Omental fat pad (tissue), 4 donors: ENCODE measurements around the gene NSMF. TPM values are rescaled to one million over a fixed set of nuclear protein-coding genes. Genes with fewer than 3 reads are reported as not detected.

ENCODE experiments used
- ATAC-seq: fragments of 150-250 bp; one replicate; pipeline ENCODE4 v1.9.1; 2016; ENCODE audit warnings: mild to moderate bottlenecking, moderate library complexity; ENCODE audit not compliant: low FRiP score
- DNase-seq: peaks from one replicate; pipeline ENCODE4 v3.0.0-alpha.2; 2019; ENCODE audit warnings: low spot score
- total RNA-seq, 4 donors: library from RNA; depleted of rRNA; stranded (reverse); fragments of >200 nt; gene quantifications; one replicate each; pipeline ENCODE4 v1.1.0, GENCODE V29; 2016
- TF ChIP-seq, protein P1 (sequence below), 3 donors: fragments of 450-650 bp; IDR thresholded peaks; one replicate each; pipeline ENCODE4 v1.5.1; 2016 to 2017; ENCODE audit warnings: antibody characterized with exemption in 3 of 3, mild to moderate bottlenecking in 3 of 3, moderate library complexity in 2 of 3

NSMF gene
- total RNA-seq, 4 donors from 2014 or later = 29.6 to 59.9 (median 31.5) TPM

DNA sequence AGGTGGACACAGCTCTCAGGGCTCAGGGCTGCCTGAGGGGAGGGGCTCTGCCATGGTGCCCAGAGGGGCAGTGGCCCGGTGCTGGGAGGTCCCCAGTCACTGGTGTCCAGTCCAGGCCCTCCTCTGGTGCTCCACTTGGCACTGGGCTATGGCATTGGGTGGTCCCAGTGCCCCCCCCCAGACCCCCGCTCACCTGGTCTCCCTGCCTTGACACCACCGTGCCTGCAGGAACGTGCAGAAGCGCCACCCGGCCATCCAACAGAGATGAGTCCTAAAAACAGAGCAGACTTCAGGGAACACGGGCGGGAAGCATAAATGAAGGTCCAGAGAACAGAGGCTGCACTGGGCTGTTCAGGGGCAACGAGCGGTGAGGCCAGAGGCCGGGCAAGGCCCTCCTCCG lies 42.3 kb upstream of the NSMF start:
- TF ChIP-seq, protein P1, sequence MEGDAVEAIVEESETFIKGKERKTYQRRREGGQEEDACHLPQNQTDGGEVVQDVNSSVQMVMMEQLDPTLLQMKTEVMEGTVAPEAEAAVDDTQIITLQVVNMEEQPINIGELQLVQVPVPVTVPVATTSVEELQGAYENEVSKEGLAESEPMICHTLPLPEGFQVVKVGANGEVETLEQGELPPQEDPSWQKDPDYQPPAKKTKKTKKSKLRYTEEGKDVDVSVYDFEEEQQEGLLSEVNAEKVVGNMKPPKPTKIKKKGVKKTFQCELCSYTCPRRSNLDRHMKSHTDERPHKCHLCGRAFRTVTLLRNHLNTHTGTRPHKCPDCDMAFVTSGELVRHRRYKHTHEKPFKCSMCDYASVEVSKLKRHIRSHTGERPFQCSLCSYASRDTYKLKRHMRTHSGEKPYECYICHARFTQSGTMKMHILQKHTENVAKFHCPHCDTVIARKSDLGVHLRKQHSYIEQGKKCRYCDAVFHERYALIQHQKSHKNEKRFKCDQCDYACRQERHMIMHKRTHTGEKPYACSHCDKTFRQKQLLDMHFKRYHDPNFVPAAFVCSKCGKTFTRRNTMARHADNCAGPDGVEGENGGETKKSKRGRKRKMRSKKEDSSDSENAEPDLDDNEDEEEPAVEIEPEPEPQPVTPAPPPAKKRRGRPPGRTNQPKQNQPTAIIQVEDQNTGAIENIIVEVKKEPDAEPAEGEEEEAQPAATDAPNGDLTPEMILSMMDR (IDR thresholded peaks at IDR 0.05) = no peak
- DNase-seq = no peak
- no peak for ATAC-seq

DNA sequence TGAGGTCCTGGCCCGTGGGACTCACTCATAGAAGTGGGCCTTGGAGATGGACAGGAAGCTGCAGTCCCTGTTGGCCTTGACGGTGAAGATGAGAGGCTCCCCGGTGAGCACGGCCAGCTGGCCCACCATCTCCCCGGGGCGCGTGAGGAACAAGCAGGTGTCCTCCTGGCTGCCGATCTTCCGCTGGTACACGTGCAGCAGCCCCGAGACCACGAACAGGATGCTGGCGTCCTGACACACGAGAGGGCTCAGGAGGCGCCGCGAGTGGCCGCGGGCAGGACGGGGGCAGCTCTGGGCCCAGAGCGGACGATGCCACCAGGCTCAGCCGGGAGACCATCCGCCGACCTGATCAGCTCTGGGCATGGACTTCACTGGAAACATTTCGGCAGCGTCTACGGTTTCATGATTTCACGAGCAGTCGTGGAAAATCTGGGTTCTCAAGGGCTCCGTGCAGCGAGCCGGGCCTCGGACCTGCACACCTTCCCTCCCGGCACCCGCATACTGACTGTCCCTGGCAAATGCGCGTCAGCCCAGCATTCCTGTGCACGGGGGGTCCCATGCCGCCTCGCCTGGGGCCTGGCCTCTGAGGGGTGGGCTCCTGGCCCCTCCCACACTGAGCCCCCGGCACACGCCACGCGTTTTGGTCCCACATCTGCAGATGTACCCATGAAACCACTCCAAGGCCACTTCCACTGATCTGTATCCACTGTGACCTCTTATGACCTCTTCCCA lies 41.7 kb upstream of the NSMF start:
- DNase-seq (no peak), ATAC-seq (no peak)
- TF ChIP-seq, protein P1 (IDR thresholded peaks at IDR 0.05) = no peak

DNA sequence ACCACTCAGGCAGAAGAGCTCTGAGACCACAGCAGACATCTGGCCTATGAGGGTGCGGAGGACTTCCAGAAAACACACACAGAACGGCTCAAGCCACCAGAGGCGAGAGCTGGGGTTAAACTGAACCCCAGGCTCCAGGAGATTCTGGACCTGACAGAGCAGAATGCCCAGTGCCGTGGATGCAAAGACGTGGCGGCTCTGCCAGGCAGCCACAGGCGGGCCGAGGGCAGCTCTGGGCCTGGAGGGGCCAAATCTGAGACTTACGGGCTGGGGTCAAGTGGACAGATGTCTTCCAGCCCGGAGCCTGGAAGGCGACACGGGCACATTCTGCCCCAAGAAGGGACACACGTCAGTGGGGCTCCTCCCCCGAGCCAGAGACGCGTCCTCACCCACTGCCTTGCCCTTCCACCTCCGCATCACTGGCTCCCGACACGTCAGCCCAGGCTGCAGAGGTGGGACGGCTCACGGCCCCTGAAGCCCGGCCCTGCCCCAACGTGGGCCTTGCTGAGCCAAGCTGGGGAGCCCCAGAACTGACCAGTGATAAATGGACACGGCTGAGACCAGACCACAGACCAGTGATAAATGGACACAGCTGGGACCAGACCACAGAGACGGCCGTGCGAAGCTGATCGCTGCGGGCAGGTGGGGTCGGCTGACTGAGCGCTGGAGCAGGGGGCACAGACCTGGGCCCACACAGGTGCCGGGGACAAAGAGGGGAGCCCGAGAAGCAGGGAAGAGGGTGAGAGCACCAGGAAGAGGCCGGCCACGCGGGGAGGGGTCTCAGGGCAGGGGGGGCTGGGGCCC lies 40.9 kb upstream of the NSMF start:
- TF ChIP-seq, protein P1 (IDR thresholded peaks at IDR 0.05) = no peak
- no peak for DNase-seq
- ATAC-seq = no peak

DNA sequence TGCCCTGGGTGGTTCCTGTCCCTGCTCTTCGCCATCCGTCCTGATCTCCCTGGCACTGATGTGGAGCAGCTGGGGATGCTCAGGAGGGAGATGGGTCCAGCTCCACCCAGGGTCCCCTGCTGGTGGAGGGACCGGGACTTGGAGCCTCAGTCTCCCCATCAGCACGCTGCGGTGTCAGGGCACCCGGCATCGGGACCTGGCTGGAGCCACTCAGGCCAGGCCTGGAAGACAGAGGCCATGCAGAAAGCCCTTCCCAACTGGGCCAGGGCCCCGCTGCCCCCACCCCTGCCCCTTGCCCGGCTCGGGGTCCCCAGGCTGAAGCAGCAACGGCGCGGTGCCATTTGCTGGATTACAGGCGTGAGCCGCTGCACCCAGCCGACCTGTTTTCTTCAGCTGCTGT lies 40.3 kb upstream of the NSMF start:
- TF ChIP-seq, protein P1 (IDR thresholded peaks at IDR 0.05) = no peak
- DNase-seq (no peak), ATAC-seq (no peak)

DNA sequence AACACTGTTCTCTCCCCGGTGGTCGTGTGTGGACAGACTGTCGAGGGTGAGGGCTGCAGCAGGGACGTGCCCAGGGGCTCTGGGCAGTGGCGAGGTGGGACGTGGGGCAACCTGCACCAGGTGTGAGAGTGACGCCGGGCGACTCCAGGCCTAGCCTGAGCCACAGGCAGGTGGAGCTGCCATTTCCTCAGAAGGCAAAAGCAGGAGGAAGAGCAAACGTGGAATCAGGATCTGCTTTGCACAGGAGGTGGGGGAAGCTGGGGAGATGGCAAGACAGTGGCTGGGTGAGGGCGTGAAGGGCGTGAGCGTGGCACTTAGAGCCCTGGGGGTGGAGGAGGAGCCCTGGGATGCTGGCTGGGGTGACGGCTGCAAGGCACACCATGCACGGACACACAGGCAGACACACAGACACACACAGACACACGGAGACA lies 39.6 kb upstream of the NSMF start:
- TF ChIP-seq, protein P1 (IDR thresholded peaks at IDR 0.05) = no peak
- ATAC-seq = no peak

DNA sequence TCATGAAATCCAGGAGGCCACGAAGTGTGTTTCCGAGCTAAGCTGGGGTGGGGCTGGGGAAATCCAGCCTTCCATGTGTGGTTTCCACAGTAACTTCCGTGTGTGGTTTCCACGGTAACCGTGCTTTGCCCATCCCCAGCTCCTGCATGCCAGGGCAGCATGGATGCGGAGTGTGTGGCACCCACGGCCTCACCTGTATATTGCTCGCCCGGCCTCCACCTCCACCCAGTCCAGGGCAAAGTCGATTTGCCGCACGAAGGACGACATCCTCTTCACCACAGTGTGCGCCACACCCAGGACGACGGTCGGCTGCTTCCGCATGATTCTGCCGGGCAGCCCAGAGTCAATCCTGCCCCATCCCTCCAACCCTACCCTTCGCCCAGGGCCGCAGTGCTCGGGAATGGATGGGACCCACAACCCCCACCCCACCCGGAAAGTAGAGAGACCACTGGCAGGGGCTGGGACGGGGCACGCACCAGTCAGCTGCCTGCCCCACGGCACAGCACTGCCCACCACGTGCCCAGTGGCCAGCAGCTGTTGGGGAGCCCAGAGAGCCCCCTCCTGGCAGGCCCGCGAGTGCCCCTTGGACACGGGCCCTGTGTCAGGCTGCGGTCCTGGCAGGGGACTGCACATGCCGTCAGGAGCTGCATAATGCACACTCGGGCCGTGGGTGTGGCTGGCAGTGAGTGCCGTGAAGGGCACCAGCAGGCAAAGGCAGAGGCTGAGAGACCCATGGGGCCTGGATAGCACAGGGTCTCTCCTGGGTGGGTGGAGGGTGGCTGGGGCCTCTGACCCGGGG lies 39.0 kb upstream of the NSMF start:
- ATAC-seq (no peak), DNase-seq (no peak)
- TF ChIP-seq, protein P1 (IDR thresholded peaks at IDR 0.05) = no peak

More for the DNA sequence above, 39.6 kb upstream of the NSMF start:
- no peak for DNase-seq
